T47D (cell line): ENCODE measurements around the gene FOXC2.
"Not testable (repeated sequence)": the region's sequence is repeated elsewhere in the genome, so short reads cannot be mapped to it uniquely, and the experiment has no call there.

ENCODE experiments used
- DNase-seq, 2 experiments: peaks; one replicate each; pipeline versions ENCODE4 v3.0.0 to v3.0.0-alpha.2; 2011 to 2012; ENCODE audit warnings: low read depth in 1 of 2, low spot score in 1 of 2
- JUND ChIP-seq: IDR thresholded peaks from 2 replicates; pipeline ENCODE4 v1.6.1; 2012; ENCODE audit warnings: low read depth
- in situ Hi-C: cut with HindIII; loops from 2 replicates; pipeline ENCODE4 v1.10.0; 2016; ENCODE audit warnings: low sequenced_read_pairs, low pct_unique_long_range_greater_than_20kb

Gene FOXC2

DNA sequence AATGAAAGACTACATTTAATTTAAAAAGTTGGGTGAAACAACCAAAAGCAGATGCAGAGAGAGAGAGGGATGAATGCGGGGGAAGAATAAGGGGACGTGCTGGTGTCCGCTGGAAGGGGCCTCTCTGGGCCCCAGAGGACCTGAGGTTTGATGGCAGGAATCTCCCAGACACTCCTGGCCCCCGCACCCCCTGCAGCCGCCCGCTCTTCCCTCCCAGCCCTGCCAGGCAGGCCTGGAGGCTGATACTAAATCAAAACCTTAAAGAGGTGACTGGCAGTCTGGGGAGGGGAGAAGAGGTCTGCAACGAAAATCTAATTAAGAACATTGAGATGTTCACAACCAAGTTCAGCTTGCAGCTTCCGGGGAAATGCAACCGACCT, 14.2 kb downstream of the FOXC2 start:
- no peak for DNase-seq
- in situ Hi-C loops = no loop called here
- TF ChIP-seq JUND = no peak

DNA sequence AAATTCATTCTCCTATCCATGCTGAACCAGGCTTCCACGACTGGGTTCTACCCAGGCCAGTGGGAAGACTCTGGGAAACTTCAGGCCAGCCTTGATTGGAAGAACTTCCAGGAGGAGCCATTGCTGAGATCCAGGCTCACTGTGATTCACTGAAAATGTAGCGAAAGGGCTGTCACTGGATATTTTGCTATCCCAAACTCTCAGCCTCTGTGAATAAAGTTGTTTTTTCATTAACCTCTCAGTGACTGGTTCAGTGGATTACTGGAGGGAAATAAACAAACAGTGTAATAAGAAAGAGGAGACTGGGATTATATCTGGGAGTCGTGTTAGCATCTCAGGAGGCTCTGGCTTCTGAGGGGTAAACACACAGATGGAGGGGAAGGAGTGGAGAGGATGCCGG, 14.8 kb downstream of the FOXC2 start:
- in situ Hi-C loops = no loop called here
- no peak for DNase-seq
- no peak for TF ChIP-seq JUND

DNA sequence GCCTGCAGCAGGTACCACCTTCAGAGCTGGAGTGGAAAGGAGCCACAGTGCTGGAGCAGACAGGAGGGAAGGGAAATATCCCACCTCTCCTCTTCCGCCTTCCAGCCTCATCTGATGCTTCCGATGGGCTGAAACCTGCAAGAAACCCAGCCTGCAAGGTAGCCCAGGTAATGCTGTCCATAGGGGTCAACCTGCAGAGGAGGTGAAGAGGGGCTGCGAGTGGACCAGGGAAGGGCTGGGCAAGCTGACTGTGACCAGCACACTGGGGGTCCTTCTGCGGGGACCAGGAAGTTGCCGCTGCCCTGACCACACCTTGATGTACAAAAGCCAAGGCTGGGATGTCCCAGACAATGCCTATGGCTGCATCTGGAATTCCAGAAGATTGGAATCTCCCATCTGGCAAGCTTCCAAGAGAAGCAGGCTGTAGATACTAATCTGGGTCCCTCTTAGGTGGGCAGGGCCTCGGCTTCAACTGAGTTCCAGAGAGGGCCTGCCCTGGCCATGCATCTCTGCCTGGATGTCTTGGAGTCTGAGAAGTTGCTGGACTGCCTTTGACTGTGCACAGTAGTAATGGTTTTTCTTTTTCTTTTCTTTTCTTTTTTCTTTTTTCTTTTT, 17.5 kb downstream of the FOXC2 start:
- in situ Hi-C loops = no loop called here
- TF ChIP-seq JUND = no peak
- DNase-seq = no peak

DNA sequence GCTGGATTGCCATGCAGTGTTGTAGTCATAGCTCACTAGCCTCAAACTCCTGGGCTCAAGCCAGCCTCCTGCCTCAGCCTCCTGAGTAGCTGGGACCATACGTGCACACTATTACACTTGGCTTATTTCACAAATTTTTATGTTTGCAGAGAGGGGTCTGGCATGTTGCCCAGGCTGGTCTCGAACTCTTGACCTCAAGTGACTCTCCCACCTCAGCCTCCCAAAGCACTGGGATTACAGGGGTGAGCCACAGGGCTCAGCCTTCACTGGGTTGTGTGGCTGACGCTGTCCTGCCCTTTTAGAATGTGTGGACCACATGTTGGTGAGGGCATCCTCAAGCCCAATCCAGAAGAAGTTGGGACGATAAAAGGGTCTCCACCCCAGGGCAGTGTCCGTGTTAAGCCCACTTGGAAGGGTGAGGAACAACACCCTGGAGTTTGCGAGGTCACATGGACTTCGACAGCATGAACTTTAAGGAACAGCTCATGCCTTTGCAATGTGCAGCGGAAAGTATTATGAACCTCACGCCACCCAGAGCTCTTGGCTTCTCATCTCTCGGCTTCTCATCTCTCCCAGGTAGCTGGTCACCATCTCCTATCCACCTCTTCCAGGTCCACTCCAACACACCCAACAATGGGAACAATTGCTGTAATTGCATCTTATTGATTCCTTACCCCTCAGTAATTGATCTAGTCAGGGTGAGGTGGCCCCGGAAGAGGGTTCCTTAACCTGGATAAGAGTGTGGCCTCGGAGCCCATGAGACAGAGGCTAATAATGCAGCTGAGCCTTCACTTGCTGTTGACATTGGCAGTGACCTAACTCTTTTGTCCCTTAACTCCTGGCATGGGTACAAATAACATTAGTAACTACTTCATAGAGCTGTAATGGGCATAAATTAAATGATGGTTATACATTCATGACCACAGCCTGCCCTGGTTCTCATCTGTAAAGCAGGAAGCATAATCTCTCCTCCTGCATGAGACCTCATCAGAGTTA, 18.4 kb downstream of the FOXC2 start:
- in situ Hi-C loops = no loop called here
- no peak for TF ChIP-seq JUND
- DNase-seq = no peak

DNA sequence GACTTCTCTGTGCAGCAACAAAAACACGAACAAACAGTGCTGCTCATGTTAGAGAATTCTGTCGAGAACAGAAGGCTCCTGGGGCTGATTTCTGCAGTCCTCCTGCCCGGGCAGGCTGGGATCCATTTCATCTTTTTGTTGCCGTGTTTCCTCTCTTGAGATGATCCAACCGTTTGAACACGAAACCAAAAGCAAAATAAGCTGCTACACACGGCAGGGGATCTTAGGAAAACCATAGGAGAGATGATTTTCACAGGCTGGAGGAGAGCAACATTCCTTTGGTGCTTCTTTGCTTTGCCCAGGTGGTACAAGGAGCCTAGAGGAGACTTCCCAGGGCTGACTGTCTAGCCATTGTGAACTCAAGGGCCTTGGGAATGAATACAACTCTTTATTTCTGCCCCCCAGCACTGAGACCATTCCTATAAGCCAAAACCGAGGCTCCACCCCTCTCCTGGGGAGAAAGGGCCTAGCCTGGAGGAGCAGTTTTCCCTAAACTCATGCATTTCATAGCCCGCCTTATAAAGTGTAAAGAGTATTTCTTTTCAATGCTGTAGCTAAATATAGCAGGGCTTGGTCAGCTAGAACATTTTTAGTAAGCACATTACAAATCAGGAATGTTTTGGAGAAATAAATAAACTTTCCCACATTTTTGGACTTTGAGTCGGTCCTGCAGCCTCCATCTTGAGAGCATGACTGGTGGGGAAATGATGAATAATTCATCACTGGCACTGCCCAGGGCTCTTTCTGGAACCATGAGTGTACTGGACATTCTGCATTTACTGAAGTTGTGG, 19.4 kb downstream of the FOXC2 start:
- no peak for DNase-seq
- no peak for TF ChIP-seq JUND
- in situ Hi-C loops = no loop called here

DNA sequence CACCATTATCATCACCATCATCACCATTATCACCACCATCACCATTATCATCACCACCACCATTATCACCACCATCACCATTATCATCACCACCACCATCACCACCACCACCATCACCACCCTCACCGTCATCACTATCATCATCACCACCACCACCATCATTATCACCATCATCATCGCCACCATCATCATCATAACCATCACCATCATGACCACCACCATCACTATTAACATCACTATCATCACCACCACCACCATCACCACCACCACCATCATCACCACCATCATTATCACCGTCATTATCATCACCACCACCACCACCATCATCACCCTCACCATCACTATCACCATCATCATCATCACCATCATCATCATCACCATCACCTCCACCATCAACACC, 20.9 kb downstream of the FOXC2 start:
- no peak for DNase-seq
- no peak for TF ChIP-seq JUND
- in situ Hi-C loops = no loop called here

DNA sequence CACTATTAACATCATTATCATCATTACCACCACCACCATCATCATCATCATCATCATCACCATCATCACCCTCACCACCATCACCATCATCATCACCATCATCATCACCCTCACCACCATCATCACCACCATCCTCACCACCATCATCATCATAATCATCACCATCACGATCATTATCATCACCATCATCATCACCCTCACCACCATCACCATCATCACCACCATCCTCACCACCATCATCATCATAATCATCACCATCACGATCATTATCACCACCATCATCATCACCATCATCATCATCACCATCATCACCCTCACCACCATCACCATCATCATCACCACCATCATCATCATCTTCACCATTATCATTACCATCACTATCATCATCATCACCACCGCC, 21.3 kb downstream of the FOXC2 start:
- DNase-seq, in situ Hi-C loops: not testable (repeated sequence)

DNA sequence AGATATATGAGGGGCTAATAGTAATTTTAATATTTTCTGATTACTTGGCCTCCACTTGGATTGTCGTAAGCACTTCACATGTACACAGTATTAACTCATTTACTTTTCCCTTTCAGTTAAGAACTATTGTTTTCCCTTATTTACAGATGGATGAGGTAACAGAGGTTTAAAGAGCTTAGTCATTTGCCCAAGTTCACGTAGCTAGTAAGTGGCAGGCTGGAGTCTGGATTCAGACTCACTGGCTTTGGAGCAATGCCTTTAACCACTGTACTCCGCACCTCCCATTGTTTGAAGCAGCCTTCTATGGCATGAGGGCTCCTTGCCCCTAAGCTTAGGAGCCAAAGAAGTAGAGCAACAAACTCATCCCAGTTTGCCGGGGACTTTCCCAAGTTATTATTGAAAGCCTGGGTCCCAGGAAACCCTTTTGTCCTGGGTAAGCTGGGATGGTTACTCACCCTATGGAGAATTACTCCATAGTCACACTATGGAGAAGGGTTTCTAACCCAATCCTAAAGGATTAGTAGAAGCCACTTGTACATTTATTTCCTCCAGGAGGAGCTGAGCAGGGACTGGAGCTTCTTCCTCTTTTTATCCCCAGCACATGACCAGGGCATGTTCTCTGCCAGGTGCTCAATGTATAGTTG, 24.0 kb downstream of the FOXC2 start:
- TF ChIP-seq JUND = no peak
- in situ Hi-C loops = no loop called here
- DNase-seq = peak in 1 of 2 experiments; percentile 15

DNA sequence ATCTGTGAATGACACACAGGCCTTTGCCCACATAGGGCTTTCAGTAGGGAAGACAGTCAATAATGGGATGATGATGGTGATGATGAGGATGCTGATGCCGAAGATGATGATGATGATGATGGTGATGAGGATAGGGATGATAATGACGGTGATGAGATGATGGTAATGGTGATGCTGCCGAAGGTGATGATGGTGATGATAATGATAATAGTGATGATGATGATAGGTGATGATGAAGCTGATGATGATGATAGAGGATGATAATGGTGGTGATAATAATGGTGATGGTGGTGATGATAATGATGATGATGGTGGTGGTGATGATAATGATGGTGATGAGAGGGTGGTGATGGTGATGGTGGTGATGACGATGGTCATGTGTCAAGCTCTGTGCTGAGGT, 24.6 kb downstream of the FOXC2 start:
- TF ChIP-seq JUND = no peak
- in situ Hi-C loops = no loop called here
- DNase-seq = no peak

DNA sequence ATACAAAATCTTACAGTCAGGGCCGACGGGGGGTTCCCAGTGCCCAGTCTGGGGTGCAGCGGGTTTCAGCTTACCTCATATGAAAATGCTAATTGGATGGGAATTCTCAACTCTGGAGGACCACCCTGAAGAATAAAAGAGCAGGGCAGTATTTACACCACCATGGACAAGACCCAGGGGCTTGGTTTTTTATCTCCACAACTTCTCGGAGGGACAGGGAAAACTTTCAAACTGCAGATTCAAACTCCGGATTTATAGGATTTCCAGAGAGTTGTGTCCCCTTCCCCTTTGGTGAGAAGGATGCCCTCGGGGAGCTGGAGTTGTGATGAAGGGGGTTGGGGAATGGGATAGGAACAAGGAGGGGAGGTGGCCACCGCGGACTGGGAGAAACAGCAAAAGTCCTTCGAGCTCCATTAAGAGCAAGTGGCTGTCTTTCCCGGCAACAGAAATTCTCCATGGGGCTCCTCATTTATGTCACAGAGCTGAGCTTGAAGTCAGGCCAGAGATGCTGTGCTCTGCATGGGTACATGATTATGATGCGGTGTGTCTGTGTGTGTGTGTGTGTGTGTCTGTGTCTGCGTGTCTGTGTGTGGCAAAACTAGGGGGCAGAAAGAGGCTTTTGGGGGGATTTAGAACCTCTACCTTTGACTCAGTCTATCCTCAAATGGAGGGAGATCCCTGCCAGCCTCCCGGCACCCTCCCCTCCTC, 27.4 kb downstream of the FOXC2 start:
- no peak for DNase-seq
- no peak for TF ChIP-seq JUND
- in situ Hi-C loops = no loop called here

DNA sequence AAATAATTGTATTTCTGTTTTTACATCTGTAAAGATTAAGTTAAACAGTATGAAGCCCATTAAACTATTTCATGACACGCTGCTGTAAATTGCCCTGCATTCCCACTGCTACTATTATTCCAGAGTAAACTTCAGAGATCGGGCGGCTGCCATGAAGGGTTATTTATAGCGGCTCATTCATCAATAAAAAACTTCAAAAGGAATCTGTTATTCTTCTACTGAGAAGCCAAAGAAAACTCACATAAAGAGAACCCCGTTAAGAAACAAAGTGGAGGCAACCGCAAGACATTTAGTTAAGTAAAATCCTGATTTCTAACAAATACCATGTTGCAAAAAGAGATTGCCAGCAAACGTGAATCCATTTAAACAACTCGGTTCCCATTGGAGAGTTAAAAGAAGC, 28.1 kb downstream of the FOXC2 start:
- no peak for DNase-seq
- in situ Hi-C loops = no loop called here
- no peak for TF ChIP-seq JUND
